Measurements from ENCODE around the gene ARID5A. TPM values are rescaled to one million over a fixed set of nuclear protein-coding genes. Genes with fewer than 3 reads are reported as not detected.

ARID5A gene
- total RNA-seq: 7.7 and 12.9 TPM in 2 replicates

GRCh38 chr2:96536445-96537065 lies at the start of gene ARID5A:
TSS of gene ARID5A (plus strand) at chr2:96536752. CDS start at chr2:96536827, 75 bp downstream.

GRCh38 chr2:96505231-96505889 lies 31.2 kb upstream of the ARID5A start, which contains the start of gene NEURL3:
TSS of gene NEURL3 (minus strand) at chr2:96505357. CDS start at chr2:96505286, 71 bp downstream.

Other genes starting within 250 kb of the ARID5A start
- gene SNRNP200, start 231.2 kb upstream of the ARID5A start, total RNA-seq: 48.8 and 68.5 TPM in 2 replicates
- gene ITPRIPL1, start 211.4 kb upstream of the ARID5A start, total RNA-seq: 0.55 and 1.0 TPM in 2 replicates
- gene NCAPH, start 201.0 kb upstream of the ARID5A start, total RNA-seq: 10.9 and 38.8 TPM in 2 replicates
- not detected in 2 replicates for gene NEURL3, start 31.4 kb upstream of the ARID5A start, total RNA-seq
- gene KANSL3, start 101.6 kb downstream of the ARID5A start, total RNA-seq: 17.2 and 20.1 TPM in 2 replicates
- 0.34 TPM in 1 of 2 replicates, not detected in the other for gene FER1L5, start 106.0 kb downstream of the ARID5A start, total RNA-seq
- gene LMAN2L, start 203.3 kb downstream of the ARID5A start, total RNA-seq: 12.6 and 16.2 TPM in 2 replicates
- 4.2 and 7.6 TPM in 2 replicates for gene CNNM4, start 224.2 kb downstream of the ARID5A start, total RNA-seq

Measured in hair follicular keratinocyte (primary cell).